Fibroblast of villous mesenchyme (primary cell): Measurements from ENCODE around the gene ACRV1. TPM values are rescaled to one million over a fixed set of nuclear protein-coding genes. Genes with fewer than 3 reads are reported as not detected.
A peak's percentile ranks its signal among the peaks of the same experiment; 100 is the strongest.
"Not testable (repeated sequence)": the region's sequence is repeated elsewhere in the genome, so short reads cannot be mapped to it uniquely, and the experiment has no call there.

Source experiments
- DNase-seq: peaks from one replicate; pipeline ENCODE4 v3.0.0-alpha.2; 2010; ENCODE audit warnings: low read depth
- H3K4me3 ChIP-seq: 2 replicates; pipeline ENCODE4 v1.5.1; 2011; ENCODE audit warnings: low read depth, mild to moderate bottlenecking, low read length
- total RNA-seq: library from RNA; depleted of rRNA; stranded (reverse); fragments of >200 nt; gene quantifications from 2 replicates; pipeline ENCODE4 v1.2.3, GENCODE V29; 2012
- TF ChIP-seq, protein P1 (sequence below): IDR thresholded peaks from 2 replicates; pipeline ENCODE4 v1.5.1; 2012; ENCODE audit warnings: low read depth, mild to moderate bottlenecking, low read length; ENCODE audit not compliant: insufficient read depth

ACRV1 gene
- not detected in 2 replicates for total RNA-seq

DNA sequence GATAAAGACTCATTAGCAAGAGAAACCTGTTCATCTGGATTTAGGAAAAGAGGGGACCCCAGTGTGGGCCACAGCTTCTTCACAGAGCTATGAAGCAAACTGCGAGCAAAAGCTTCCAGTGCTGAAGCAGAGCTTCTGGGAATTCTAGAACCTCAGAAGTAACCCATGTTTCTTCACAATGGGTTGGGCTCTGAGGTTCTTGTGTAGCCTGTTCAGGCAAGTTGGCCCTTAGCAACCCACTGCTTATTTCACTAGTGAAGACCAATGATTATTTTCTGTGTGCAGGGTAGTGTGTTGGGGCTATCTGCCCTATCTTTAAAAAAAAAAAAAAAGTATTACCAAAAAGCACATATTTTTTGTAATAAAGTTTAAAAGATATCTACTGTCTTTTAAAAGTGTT is at the start of gene ACRV1:
Gene ACRV1, minus strand, starts transcription at position 101 of the 400 bp plus-strand sequence. Its CDS starts 67 bp downstream, at position 34.
- TF ChIP-seq, protein P1, sequence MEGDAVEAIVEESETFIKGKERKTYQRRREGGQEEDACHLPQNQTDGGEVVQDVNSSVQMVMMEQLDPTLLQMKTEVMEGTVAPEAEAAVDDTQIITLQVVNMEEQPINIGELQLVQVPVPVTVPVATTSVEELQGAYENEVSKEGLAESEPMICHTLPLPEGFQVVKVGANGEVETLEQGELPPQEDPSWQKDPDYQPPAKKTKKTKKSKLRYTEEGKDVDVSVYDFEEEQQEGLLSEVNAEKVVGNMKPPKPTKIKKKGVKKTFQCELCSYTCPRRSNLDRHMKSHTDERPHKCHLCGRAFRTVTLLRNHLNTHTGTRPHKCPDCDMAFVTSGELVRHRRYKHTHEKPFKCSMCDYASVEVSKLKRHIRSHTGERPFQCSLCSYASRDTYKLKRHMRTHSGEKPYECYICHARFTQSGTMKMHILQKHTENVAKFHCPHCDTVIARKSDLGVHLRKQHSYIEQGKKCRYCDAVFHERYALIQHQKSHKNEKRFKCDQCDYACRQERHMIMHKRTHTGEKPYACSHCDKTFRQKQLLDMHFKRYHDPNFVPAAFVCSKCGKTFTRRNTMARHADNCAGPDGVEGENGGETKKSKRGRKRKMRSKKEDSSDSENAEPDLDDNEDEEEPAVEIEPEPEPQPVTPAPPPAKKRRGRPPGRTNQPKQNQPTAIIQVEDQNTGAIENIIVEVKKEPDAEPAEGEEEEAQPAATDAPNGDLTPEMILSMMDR: no peak
- H3K4me3 ChIP-seq: no peak within 1 kb of the TSS
- DNase-seq: no peak

- TF ChIP-seq, protein P1: no peak
- no peak overlapping the region for H3K4me3 ChIP-seq
- DNase-seq: no peak
Observed at GRCh38 chr11:125728969-125729368, 48.3 kb upstream of the ACRV1 start.

GRCh38 chr11:125724125-125724524 is 43.5 kb upstream of the ACRV1 start:
- no peak overlapping the region for H3K4me3 ChIP-seq
- TF ChIP-seq, protein P1: peak; percentile 2
- DNase-seq: no peak

DNA sequence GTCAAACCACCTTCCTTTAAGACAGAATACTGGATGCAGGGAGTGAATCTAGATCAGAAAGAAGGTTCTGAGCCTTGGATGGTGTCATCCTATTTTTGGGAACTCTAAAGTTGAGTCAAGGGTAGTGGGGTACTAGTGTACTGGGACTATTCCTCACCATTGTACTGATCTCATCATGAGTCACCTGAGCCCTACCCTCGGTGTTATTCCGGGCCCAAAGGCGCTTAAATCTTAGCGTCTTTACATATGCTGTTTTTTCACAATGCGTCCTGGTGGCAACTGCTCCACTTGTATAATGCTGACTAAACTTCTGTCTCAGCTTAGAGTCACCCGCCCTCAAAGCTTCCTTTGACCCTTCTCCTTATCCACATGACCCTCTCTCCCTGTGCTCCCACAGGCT is 40.1 kb upstream of the ACRV1 start:
- no peak for DNase-seq
- TF ChIP-seq, protein P1: no peak
- no peak overlapping the region for H3K4me3 ChIP-seq

DNA sequence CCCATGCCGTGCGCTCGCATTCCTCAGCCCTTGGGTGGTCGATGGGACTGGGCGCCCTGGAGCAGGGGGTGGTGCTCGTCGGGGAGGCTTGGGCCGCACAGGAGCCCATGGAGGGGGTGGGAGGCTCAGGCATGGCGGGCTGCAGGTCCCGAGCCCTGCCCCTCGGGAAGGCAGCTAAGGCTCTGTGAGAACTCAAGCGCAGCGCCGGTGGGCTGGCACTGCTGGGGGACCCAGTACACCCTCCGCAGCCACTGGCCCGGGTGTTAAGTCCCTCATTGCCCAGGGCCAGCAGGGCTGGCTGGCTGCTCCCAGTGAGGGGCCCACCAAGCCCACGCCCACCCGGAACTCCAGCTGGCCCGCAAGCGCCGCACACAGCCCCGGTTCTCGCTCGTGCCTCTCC is 24.0 kb upstream of the ACRV1 start:
- DNase-seq, H3K4me3 ChIP-seq: not testable (repeated sequence)

GRCh38 chr11:125701858-125702621 is 21.4 kb upstream of the ACRV1 start:
- no peak for DNase-seq
- no peak overlapping the region for H3K4me3 ChIP-seq
- TF ChIP-seq, protein P1: no peak

- H3K4me3 ChIP-seq: no peak overlapping the region
- TF ChIP-seq, protein P1: no peak
- no peak for DNase-seq
Observed at GRCh38 chr11:125701018-125701610, 20.5 kb upstream of the ACRV1 start.
